Measurements from ENCODE around the gene PIEZO1. TPM values are rescaled to one million over a fixed set of nuclear protein-coding genes. Genes with fewer than 3 reads are reported as not detected.

Gene PIEZO1
- total and polyA plus RNA-seq, 8 donors, result 75.3 to 193 (median 103) TPM

- Histone ChIP-seq H3K4me1 (no peaks in the 10 kb centered on the region), H3K27me3 (no peaks in the 10 kb centered on the region), H3K4me3 (no peak overlapping the region), H3K36me3 (peaks cover 0 to 84% of the 10 kb centered on the region in 2 donors), H3K9me3 (no peaks in the 10 kb centered on the region), H3K27ac (no peak overlapping the region)
- ATAC-seq, result no peak
- intact Hi-C loops (cut with DNase I), result no loop called here
- TF ChIP-seq CTCF (IDR thresholded peaks at IDR 0.05), result no peak
- DNase-seq, result no peak
Measured at GRCh38 chr16:88727871-88728270, 57.1 kb downstream of the PIEZO1 start.

GRCh38 chr16:88726981-88727380 lies 58.0 kb downstream of the PIEZO1 start:
- no peak overlapping the region for H3K27ac ChIP-seq
- H3K27me3 ChIP-seq, result no peaks in the 10 kb centered on the region
- ATAC-seq (no peak), DNase-seq (no peak)
- H3K4me3 ChIP-seq, result no peak overlapping the region
- H3K4me1 ChIP-seq, result no peaks in the 10 kb centered on the region
- TF ChIP-seq CTCF (IDR thresholded peaks at IDR 0.05), result no peak
- peaks cover 0 to 84% of the 10 kb centered on the region in 2 donors for H3K36me3 ChIP-seq
- intact Hi-C loops (cut with DNase I), result no loop called here
- H3K9me3 ChIP-seq, result no peaks in the 10 kb centered on the region

- no peak for TF ChIP-seq CTCF (IDR thresholded peaks at IDR 0.05)
- H3K27ac ChIP-seq, result no peak overlapping the region
- no peaks in the 10 kb centered on the region for H3K27me3 ChIP-seq
- H3K4me3 ChIP-seq, result no peak overlapping the region
- intact Hi-C loops (cut with DNase I), result no loop called here
- no peaks in the 10 kb centered on the region for H3K4me1 ChIP-seq
- peaks cover 0 to 84% of the 10 kb centered on the region in 2 donors for H3K36me3 ChIP-seq
- H3K9me3 ChIP-seq, result no peaks in the 10 kb centered on the region
- DNase-seq (no peak), ATAC-seq (no peak)
Measured at GRCh38 chr16:88726408-88726749, 58.6 kb downstream of the PIEZO1 start.

GRCh38 chr16:88725609-88726407 lies 59.2 kb downstream of the PIEZO1 start:
- Histone ChIP-seq H3K9me3 (no peaks in the 10 kb centered on the region), H3K27ac (no peak overlapping the region), H3K27me3 (no peaks in the 10 kb centered on the region), H3K4me1 (no peaks in the 10 kb centered on the region), H3K4me3 (no peak overlapping the region), H3K36me3 (peaks cover 0 to 84% of the 10 kb centered on the region in 2 donors)
- intact Hi-C loops (cut with DNase I), result no loop called here
- no peak for TF ChIP-seq CTCF (IDR thresholded peaks at IDR 0.05)
- DNase-seq (no peak), ATAC-seq (no peak)

- Histone ChIP-seq H3K4me3 (no peak overlapping the region), H3K4me1 (no peaks in the 10 kb centered on the region), H3K27ac (no peak overlapping the region), H3K36me3 (peaks cover 0 to 84% of the 10 kb centered on the region in 2 donors), H3K9me3 (no peaks in the 10 kb centered on the region), H3K27me3 (no peaks in the 10 kb centered on the region)
- ATAC-seq, result no peak
- no peak for DNase-seq
- intact Hi-C loops (cut with DNase I), result no loop called here
- TF ChIP-seq CTCF (IDR thresholded peaks at IDR 0.05), result no peak
Measured at GRCh38 chr16:88724855-88725555, 60.0 kb downstream of the PIEZO1 start.

All from left lung (tissue), 10 donors.